Endothelial cell of umbilical vein (primary cell): Measurements from ENCODE around the gene PLB1.

Experiments
- CTCF ChIP-seq, 2 donors: IDR thresholded peaks; 1 replicate in 1 of 2; 2 replicates in 1 of 2; pipeline ENCODE4 v1.5.1; 2011; ENCODE audit warnings: low read length in 2 of 2, mild to moderate bottlenecking in 2 of 2, moderate library complexity in 2 of 2, control low read depth in 1 of 2, inconsistent platforms in 1 of 2, low read depth in 1 of 2; ENCODE audit not compliant: insufficient read depth in 1 of 2; ENCODE audit errors: extremely low read depth in 1 of 2
- EZH2 ChIP-seq: IDR thresholded peaks from 2 replicates; pipeline ENCODE4 v1.6.1; 2012; ENCODE audit warnings: borderline replicate concordance, low read depth, mild to moderate bottlenecking, moderate library complexity, low read length, inconsistent platforms; ENCODE audit not compliant: severe bottlenecking
- JUN ChIP-seq: IDR thresholded peaks from 2 replicates; pipeline ENCODE4 v1.6.1; 2011; ENCODE audit warnings: borderline replicate concordance, low read depth; ENCODE audit not compliant: insufficient read length, insufficient read depth
- MYC ChIP-seq: IDR thresholded peaks from one replicate; pipeline ENCODE4 v1.6.1; 2011; ENCODE audit warnings: mild to moderate bottlenecking, low read depth, low read length
- POLR2A ChIP-seq: IDR thresholded peaks from 2 replicates; pipeline ENCODE4 v1.6.1; 2012; ENCODE audit warnings: low read depth, mild to moderate bottlenecking, control low read depth, low read length

DNA sequence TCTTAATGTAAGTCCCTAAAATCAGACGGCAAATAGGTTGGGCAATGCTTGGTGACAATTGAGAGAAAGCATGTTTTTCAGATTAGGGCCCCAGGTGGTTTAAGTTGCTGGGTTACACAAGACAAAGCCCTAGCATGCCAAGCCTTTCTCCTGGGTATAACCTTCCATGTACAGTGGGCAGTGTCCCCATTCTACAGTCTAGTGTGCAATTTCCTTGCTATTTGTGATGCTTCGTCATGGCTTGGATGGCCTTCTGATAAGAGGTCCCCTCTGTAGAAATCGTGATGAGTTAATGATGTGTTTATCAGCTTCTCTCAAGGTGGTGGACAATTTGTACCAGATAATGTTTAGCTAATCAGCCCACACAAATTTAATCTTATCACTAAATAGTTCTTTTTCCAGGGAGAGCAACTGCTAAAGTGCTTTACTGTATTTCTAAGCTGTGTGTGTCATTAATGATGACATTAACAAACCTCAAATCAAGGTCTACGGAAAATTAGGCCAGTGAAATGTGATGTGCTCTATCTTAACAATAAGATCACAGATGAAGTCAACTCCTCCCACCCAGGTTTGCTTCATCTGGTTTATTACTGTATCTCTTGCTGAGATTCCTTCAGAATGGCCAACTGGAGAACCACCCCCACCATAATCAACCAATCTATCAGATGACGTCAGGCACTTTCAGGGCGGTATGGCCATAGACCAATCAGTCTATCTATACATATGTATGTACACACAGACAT lies 61.7 kb downstream of the PLB1 start:
- TF ChIP-seq CTCF (IDR thresholded peaks at IDR 0.05; ENCODE audit: extremely low read depth in 1 of 2, insufficient read depth in 1 of 2, low read depth in 1 of 2, low read length in 2 of 2) (no peak), JUN (no peak), EZH2 (no peak), POLR2A (no peak), MYC (no peak)
